Neuronal stem cell (in vitro differentiated cells): ENCODE measurements around the gene C2orf76.

Experiments
- DNase-seq: peaks from one replicate; pipeline ENCODE4 v3.0.0-alpha.2; 2013; ENCODE audit warnings: low spot score
- H2AFZ ChIP-seq: one replicate; pipeline ENCODE4 v1.6.1; 2013; ENCODE audit warnings: mild to moderate bottlenecking, low read length, inconsistent platforms
- H2AK5ac ChIP-seq: 2 replicates; pipeline ENCODE4 v1.6.1; 2013; ENCODE audit warnings: low read depth, mild to moderate bottlenecking, inconsistent platforms, low read length, moderate library complexity, mixed read lengths
- H2BK120ac ChIP-seq: 2 replicates; pipeline ENCODE4 v1.6.1; 2013; ENCODE audit warnings: low read depth, mild to moderate bottlenecking, inconsistent platforms, low read length, moderate library complexity, mixed read lengths
- H2BK12ac ChIP-seq: one replicate; pipeline ENCODE4 v1.6.1; 2013; ENCODE audit warnings: low read length, inconsistent platforms
- H2BK15ac ChIP-seq: 2 replicates; pipeline ENCODE4 v1.6.1; 2013; ENCODE audit warnings: mild to moderate bottlenecking, low read length, inconsistent platforms, mixed read lengths
- H2BK5ac ChIP-seq: one replicate; pipeline ENCODE4 v1.6.1; 2013; ENCODE audit warnings: inconsistent platforms, mild to moderate bottlenecking, low read length, moderate library complexity
- H3K14ac ChIP-seq: one replicate; pipeline ENCODE4 v1.6.1; 2013; ENCODE audit warnings: low read length, inconsistent platforms
- H3K18ac ChIP-seq: 2 replicates; pipeline ENCODE4 v1.6.1; 2013; ENCODE audit warnings: low read length, inconsistent platforms
- H3K23ac ChIP-seq: 2 replicates; pipeline ENCODE4 v1.6.1; 2013; ENCODE audit warnings: low read depth, mild to moderate bottlenecking, mixed read lengths, low read length, inconsistent platforms; ENCODE audit not compliant: poor library complexity
- H3K27ac ChIP-seq: replicated peaks from 3 replicates; pipeline ENCODE4 v1.5.1; 2013; ENCODE audit warnings: low read length, inconsistent platforms
- H3K27me3 ChIP-seq, 3 experiments: 2 replicates each; pipeline ENCODE4 v1.6.1; 2013; ENCODE audit warnings: low read length in 3 of 3, mild to moderate bottlenecking in 2 of 3, inconsistent platforms in 1 of 3, low read depth in 1 of 3, mixed read lengths in 1 of 3, moderate library complexity in 1 of 3; ENCODE audit not compliant: control insufficient read depth in 3 of 3, insufficient read depth in 3 of 3
- H3K36me3 ChIP-seq, 2 donors: replicated peaks in 1 of 2; 2 replicates each; pipeline ENCODE4 v1.6.1; 2013; ENCODE audit warnings: low read length in 2 of 2; ENCODE audit not compliant: control insufficient read depth in 2 of 2, insufficient read depth in 2 of 2
- H3K4ac ChIP-seq: 2 replicates; pipeline ENCODE4 v1.6.1; 2013; ENCODE audit warnings: inconsistent platforms, mild to moderate bottlenecking, low read length, moderate library complexity
- H3K4me1 ChIP-seq, 2 donors: 1 replicate in 1 of 2; 2 replicates in 1 of 2; pipeline ENCODE4 v1.6.1; 2013; ENCODE audit warnings: low read length in 2 of 2, low read depth in 1 of 2; ENCODE audit not compliant: control insufficient read depth in 2 of 2, insufficient read depth in 1 of 2
- H3K4me2 ChIP-seq: one replicate; pipeline ENCODE4 v1.6.1; 2013; ENCODE audit warnings: mild to moderate bottlenecking, low read length, inconsistent platforms; ENCODE audit not compliant: insufficient read depth, poor library complexity, severe bottlenecking
- H3K4me3 ChIP-seq, 2 donors: 2 replicates each; pipeline ENCODE4 v1.5.1; 2013; ENCODE audit warnings: low read length in 2 of 2, mild to moderate bottlenecking in 2 of 2, inconsistent platforms in 1 of 2, moderate library complexity in 1 of 2
- H3K79me1 ChIP-seq: one replicate; pipeline ENCODE4 v1.6.1; 2013; ENCODE audit warnings: low read depth, mild to moderate bottlenecking, inconsistent platforms, low read length, moderate library complexity
- H3K9ac ChIP-seq: one replicate; pipeline ENCODE4 v1.6.1; 2013; ENCODE audit warnings: mild to moderate bottlenecking, low read depth, low read length, inconsistent platforms; ENCODE audit not compliant: poor library complexity
- H3K9me3 ChIP-seq, 2 donors: replicated peaks in 1 of 2; 2 replicates each; pipeline versions ENCODE3 to v1.6.1; 2013; ENCODE audit warnings: low read length in 2 of 2, mild to moderate bottlenecking in 2 of 2, inconsistent platforms in 1 of 2, low read depth in 1 of 2, mixed read lengths in 1 of 2, moderate library complexity in 1 of 2; ENCODE audit not compliant: control insufficient read depth in 2 of 2, insufficient read depth in 1 of 2
- H4K8ac ChIP-seq: one replicate; pipeline ENCODE4 v1.6.1; 2013; ENCODE audit warnings: low read depth, mild to moderate bottlenecking, inconsistent platforms, low read length, moderate library complexity
- H4K91ac ChIP-seq: one replicate; pipeline ENCODE4 v1.6.1; 2013; ENCODE audit warnings: low read length, low read depth, mild to moderate bottlenecking, inconsistent platforms; ENCODE audit not compliant: poor library complexity
- WGBS, 2 donors: extraction: QIAGEN DNeasy Blood & Tissue Kit; methylation state at CpG; one replicate each; pipeline ENCODE4 v1.1.7; 2013; ENCODE audit warnings: missing lambda C conversion rate in 2 of 2, mixed read lengths in 1 of 2; ENCODE audit not compliant: insufficient read length in 2 of 2, insufficient replicate concordance in 1 of 2; ENCODE audit errors: extremely low coverage in 2 of 2; 5-methylcytosine and 5-hydroxymethylcytosine counted together

The C2orf76 gene

GRCh38 chr2:119311831-119312230 is 54.8 kb downstream of the C2orf76 start:
- Histone ChIP-seq H3K4ac (no peak overlapping the region), H2BK15ac (no peak overlapping the region), H4K8ac (no peak overlapping the region), H3K27me3 (no peaks in the 10 kb centered on the region), H3K14ac (no peak overlapping the region), H2BK12ac (no peak overlapping the region), H4K91ac (no peak overlapping the region), H2BK5ac (no peak overlapping the region), H3K27ac (no peak overlapping the region), H3K18ac (no peak overlapping the region), H2AK5ac (no peak overlapping the region), H3K4me1 (peaks cover 0 to 3% of the 10 kb centered on the region in 2 donors), H3K4me2 (no peak overlapping the region), H3K4me3 (no peak overlapping the region), H2BK120ac (no peak overlapping the region), H3K9ac (no peak overlapping the region), H2AFZ (no peak overlapping the region), H3K79me1 (no peaks in the 10 kb centered on the region), H3K23ac (no peak overlapping the region), H3K36me3 (no peaks in the 10 kb centered on the region), H3K9me3 (no peaks in the 10 kb centered on the region)
- no peak for DNase-seq
- no CpG with 5 or more reads among the region's 9 CpGs for WGBS, 2 donors

GRCh38 chr2:119311371-119311770 is 55.3 kb downstream of the C2orf76 start:
- Histone ChIP-seq H2BK12ac (no peak overlapping the region), H4K8ac (no peak overlapping the region), H2BK5ac (no peak overlapping the region), H3K4ac (no peak overlapping the region), H3K9me3 (no peaks in the 10 kb centered on the region), H3K4me2 (no peak overlapping the region), H3K9ac (no peak overlapping the region), H3K79me1 (no peaks in the 10 kb centered on the region), H3K4me1 (peaks cover 0 to 3% of the 10 kb centered on the region in 2 donors), H3K14ac (no peak overlapping the region), H3K18ac (no peak overlapping the region), H2AK5ac (no peak overlapping the region), H2AFZ (no peak overlapping the region), H2BK15ac (no peak overlapping the region), H2BK120ac (no peak overlapping the region), H3K23ac (no peak overlapping the region), H3K36me3 (no peaks in the 10 kb centered on the region), H4K91ac (no peak overlapping the region), H3K27ac (no peak overlapping the region), H3K4me3 (no peak overlapping the region), H3K27me3 (no peaks in the 10 kb centered on the region)
- DNase-seq, result no peak
- no CpG with 5 or more reads among the region's 5 CpGs for WGBS, 2 donors

GRCh38 chr2:119308793-119309330 is 57.8 kb downstream of the C2orf76 start:
- Histone ChIP-seq H2BK120ac (no peak overlapping the region), H2BK5ac (no peak overlapping the region), H4K91ac (no peak overlapping the region), H3K9me3 (no peaks in the 10 kb centered on the region), H3K27ac (no peak overlapping the region), H4K8ac (no peak overlapping the region), H3K4me1 (peaks cover 0 to 3% of the 10 kb centered on the region in 2 donors), H3K9ac (no peak overlapping the region), H3K36me3 (no peaks in the 10 kb centered on the region), H2AFZ (no peak overlapping the region), H3K27me3 (no peaks in the 10 kb centered on the region), H2BK15ac (no peak overlapping the region), H3K18ac (no peak overlapping the region), H3K23ac (no peak overlapping the region), H3K4me3 (no peak overlapping the region), H3K4ac (no peak overlapping the region), H3K14ac (no peak overlapping the region), H2BK12ac (no peak overlapping the region), H3K4me2 (no peak overlapping the region), H2AK5ac (no peak overlapping the region), H3K79me1 (no peaks in the 10 kb centered on the region)
- no CpG with 5 or more reads among the region's 4 CpGs for WGBS, 2 donors
- no peak for DNase-seq

GRCh38 chr2:119307419-119308140 is 59.1 kb downstream of the C2orf76 start:
- H3K36me3 ChIP-seq, result no peaks in the 10 kb centered on the region
- WGBS, 2 donors, result no CpG with 5 or more reads among the region's 7 CpGs
- H2BK5ac ChIP-seq, result no peak overlapping the region
- H2AK5ac ChIP-seq, result no peak overlapping the region
- H2BK120ac ChIP-seq, result no peak overlapping the region
- H2AFZ ChIP-seq, result no peak overlapping the region
- H3K9ac ChIP-seq, result no peak overlapping the region
- no peaks in the 10 kb centered on the region for H3K9me3 ChIP-seq
- no peaks in the 10 kb centered on the region for H3K79me1 ChIP-seq
- no peak for DNase-seq
- no peak overlapping the region for H3K14ac ChIP-seq
- H4K91ac ChIP-seq, result no peak overlapping the region
- no peak overlapping the region for H3K18ac ChIP-seq
- peaks cover 0 to 3% of the 10 kb centered on the region in 2 donors for H3K4me1 ChIP-seq
- H3K27me3 ChIP-seq, result no peaks in the 10 kb centered on the region
- H2BK12ac ChIP-seq, result no peak overlapping the region
- H3K4me2 ChIP-seq, result no peak overlapping the region
- H4K8ac ChIP-seq, result no peak overlapping the region
- no peak overlapping the region for H3K4ac ChIP-seq
- H2BK15ac ChIP-seq, result no peak overlapping the region
- no peak overlapping the region for H3K23ac ChIP-seq
- no peak overlapping the region for H3K4me3 ChIP-seq
- no peak overlapping the region for H3K27ac ChIP-seq
